OCI-LY3 (cell line): ENCODE measurements around the gene TIAM2.

ENCODE experiments used
- EZH2phosphoT487 ChIP-seq: fragments of 200-600 bp; shearing (Covaris generic); IDR thresholded peaks from 2 replicates; pipeline ENCODE4 v1.6.1; 2018; ENCODE audit warnings: antibody characterized with exemption, mixed run types, low read depth
- TF ChIP-seq, protein P1 (sequence below): fragments of 200-600, 300-600 bp; sonication (generic); IDR thresholded peaks from 2 replicates; pipeline ENCODE4 v1.5.1; 2014; ENCODE audit warnings: antibody characterized with exemption, low read length, low read depth

DNA sequence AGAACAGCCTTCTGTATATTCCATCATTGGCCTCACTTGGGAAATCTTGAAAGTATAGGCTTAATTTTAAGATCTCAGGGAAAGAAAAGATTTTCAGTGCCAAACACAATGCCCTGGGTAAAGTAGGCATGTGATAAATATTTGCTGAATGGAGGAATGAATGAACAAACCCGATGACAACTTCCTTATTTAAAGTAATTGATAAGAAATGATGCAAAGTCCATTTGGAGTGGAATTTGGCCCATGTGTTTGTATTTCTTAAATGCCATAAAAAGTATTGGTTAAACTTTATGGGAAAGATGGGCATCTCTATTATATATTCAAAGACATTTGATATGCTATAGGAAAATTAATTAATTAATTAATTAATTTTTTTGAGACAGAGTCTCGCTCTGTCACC, 3.7 kb downstream of the TIAM2 start:
- TF ChIP-seq, protein P1, sequence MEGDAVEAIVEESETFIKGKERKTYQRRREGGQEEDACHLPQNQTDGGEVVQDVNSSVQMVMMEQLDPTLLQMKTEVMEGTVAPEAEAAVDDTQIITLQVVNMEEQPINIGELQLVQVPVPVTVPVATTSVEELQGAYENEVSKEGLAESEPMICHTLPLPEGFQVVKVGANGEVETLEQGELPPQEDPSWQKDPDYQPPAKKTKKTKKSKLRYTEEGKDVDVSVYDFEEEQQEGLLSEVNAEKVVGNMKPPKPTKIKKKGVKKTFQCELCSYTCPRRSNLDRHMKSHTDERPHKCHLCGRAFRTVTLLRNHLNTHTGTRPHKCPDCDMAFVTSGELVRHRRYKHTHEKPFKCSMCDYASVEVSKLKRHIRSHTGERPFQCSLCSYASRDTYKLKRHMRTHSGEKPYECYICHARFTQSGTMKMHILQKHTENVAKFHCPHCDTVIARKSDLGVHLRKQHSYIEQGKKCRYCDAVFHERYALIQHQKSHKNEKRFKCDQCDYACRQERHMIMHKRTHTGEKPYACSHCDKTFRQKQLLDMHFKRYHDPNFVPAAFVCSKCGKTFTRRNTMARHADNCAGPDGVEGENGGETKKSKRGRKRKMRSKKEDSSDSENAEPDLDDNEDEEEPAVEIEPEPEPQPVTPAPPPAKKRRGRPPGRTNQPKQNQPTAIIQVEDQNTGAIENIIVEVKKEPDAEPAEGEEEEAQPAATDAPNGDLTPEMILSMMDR = no peak
- TF ChIP-seq EZH2phosphoT487 = no peak
